Endodermal cell (in vitro differentiated cells): ENCODE data around the gene DAPK1. TPM values are rescaled to one million over a fixed set of nuclear protein-coding genes. Genes with fewer than 3 reads are reported as not detected.

Source experiments
- DNase-seq: peaks from one replicate; pipeline ENCODE4 v3.0.0-alpha.2; 2017
- H3K27ac ChIP-seq: 2 replicates; pipeline ENCODE4 v1.5.1; 2013; ENCODE audit warnings: mild to moderate bottlenecking, low read depth, low read length, moderate library complexity
- H3K27me3 ChIP-seq: 2 replicates; pipeline ENCODE4 v1.6.1; 2013; ENCODE audit warnings: mild to moderate bottlenecking, low read length, moderate library complexity; ENCODE audit not compliant: insufficient read depth, control insufficient read depth, poor library complexity, severe bottlenecking
- H3K36me3 ChIP-seq: 2 replicates; pipeline ENCODE4 v1.7.0; 2013; ENCODE audit warnings: mild to moderate bottlenecking, low read length, moderate library complexity; ENCODE audit not compliant: control insufficient read depth, insufficient read depth
- H3K4me1 ChIP-seq: one replicate; pipeline ENCODE4 v1.7.0; 2013; ENCODE audit warnings: low read length; ENCODE audit not compliant: control insufficient read depth, insufficient read depth
- H3K4me3 ChIP-seq: 2 replicates; pipeline ENCODE4 v1.5.1; 2013; ENCODE audit warnings: mild to moderate bottlenecking, low read length, moderate library complexity
- H3K9ac ChIP-seq: 2 replicates; pipeline ENCODE4 v1.6.1; 2013; ENCODE audit warnings: mild to moderate bottlenecking, low read length, moderate library complexity; ENCODE audit not compliant: poor library complexity, severe bottlenecking; ENCODE audit errors: extremely low read depth
- H3K9me3 ChIP-seq: 2 replicates; pipeline ENCODE4 v1.6.1; 2013; ENCODE audit warnings: mild to moderate bottlenecking, low read length, moderate library complexity; ENCODE audit not compliant: control insufficient read depth
- H3K27ac Mint-ChIP-seq: 2 replicates; pipeline ENCODE4 v1.8.0; 2020; ENCODE audit warnings: mixed read lengths
- H3K27me3 Mint-ChIP-seq: 2 replicates; pipeline ENCODE4 v1.8.0; 2021; ENCODE audit warnings: mild to moderate bottlenecking, mixed read lengths; ENCODE audit not compliant: insufficient read depth
- H3K36me3 Mint-ChIP-seq: 2 replicates; pipeline ENCODE4 v1.8.0; 2020; ENCODE audit warnings: low read depth, mixed read lengths
- H3K4me1 Mint-ChIP-seq: 2 replicates; pipeline ENCODE4 v1.8.0; 2020; ENCODE audit warnings: mixed read lengths
- H3K4me3 Mint-ChIP-seq: 2 replicates; pipeline ENCODE4 v1.8.0; 2020; ENCODE audit warnings: mild to moderate bottlenecking, moderate library complexity, mixed read lengths
- H3K9me3 Mint-ChIP-seq: 2 replicates; pipeline ENCODE4 v1.8.0; 2020; ENCODE audit warnings: mild to moderate bottlenecking, mixed read lengths
- CTCF ChIP-seq: fragments of 200-600 bp; sonication (generic); conservative IDR thresholded peaks from 2 replicates; pipeline ENCODE4 v1.5.0; 2021; ENCODE audit warnings: antibody characterized with exemption, mild to moderate bottlenecking
- WGBS, 2 experiments: methylation state at CpG; one replicate each; pipeline versions ENCODE4 v1.1.5 to v1.1.7; 2013; ENCODE audit warnings: missing lambda C conversion rate in 2 of 2, mixed read lengths in 1 of 2; ENCODE audit not compliant: insufficient coverage in 1 of 2, insufficient read length in 1 of 2; 5-methylcytosine and 5-hydroxymethylcytosine counted together
- total RNA-seq, 2 donors: library from RNA; stranded (reverse); fragmentation: NEBNext Ultra II Directional in 1 of 2; extraction: Animal tissue kit (Norgen Biotek cat#: 25700) in 1 of 2; gene quantifications; 2 replicates in 1 of 2; 3 replicates in 1 of 2; pipeline ENCODE4 v1.2.1, GENCODE V29; 2021

The DAPK1 gene
- total RNA-seq, 2 donors from 2014 or later, result 117 to 139 TPM

- DNase-seq, result no peak
- H3K4me3 ChIP-seq, result no peak overlapping the region
- peaks cover 8% of the 10 kb centered on the region for H3K9me3 ChIP-seq
- Mint-ChIP-seq H3K27ac (no peak overlapping the region), H3K27me3 (no peaks in the 10 kb centered on the region), H3K4me1 (no peaks in the 10 kb centered on the region), H3K4me3 (no peak overlapping the region), H3K36me3 (no peaks in the 10 kb centered on the region), H3K9me3 (peaks cover 18% of the 10 kb centered on the region)
- H3K36me3 ChIP-seq, result no peaks in the 10 kb centered on the region
- H3K27me3 ChIP-seq, result no peaks in the 10 kb centered on the region
- H3K9ac ChIP-seq, result no peak overlapping the region
- 89% methylated on average over 1 to 4 of the region's 4 CpGs for WGBS, 2 experiments
- TF ChIP-seq CTCF, result no peak
- no peak overlapping the region for H3K27ac ChIP-seq
- H3K4me1 ChIP-seq, result no peaks in the 10 kb centered on the region
Observed at GRCh38 chr9:87746186-87746585, 248.5 kb downstream of the DAPK1 start.

GRCh38 chr9:87748881-87749280 is 251.2 kb downstream of the DAPK1 start:
- H3K4me1 ChIP-seq, result no peaks in the 10 kb centered on the region
- no peak for TF ChIP-seq CTCF
- Mint-ChIP-seq H3K9me3 (peaks cover 12% of the 10 kb centered on the region), H3K4me3 (no peak overlapping the region), H3K27ac (no peak overlapping the region), H3K27me3 (no peaks in the 10 kb centered on the region), H3K36me3 (no peaks in the 10 kb centered on the region), H3K4me1 (no peaks in the 10 kb centered on the region)
- no peak overlapping the region for H3K27ac ChIP-seq
- no peak overlapping the region for H3K4me3 ChIP-seq
- peaks cover 10% of the 10 kb centered on the region for H3K9me3 ChIP-seq
- no peaks in the 10 kb centered on the region for H3K36me3 ChIP-seq
- WGBS, 2 experiments, result 100% methylated on average over 1 of the region's 1 CpG; no CpG with 5 or more reads in 1 of the 2 experiments
- no peak overlapping the region for H3K9ac ChIP-seq
- no peaks in the 10 kb centered on the region for H3K27me3 ChIP-seq
- DNase-seq, result no peak

- H3K4me1 ChIP-seq, result no peaks in the 10 kb centered on the region
- Mint-ChIP-seq H3K36me3 (no peaks in the 10 kb centered on the region), H3K27ac (no peak overlapping the region), H3K4me1 (no peaks in the 10 kb centered on the region), H3K4me3 (no peak overlapping the region), H3K27me3 (no peaks in the 10 kb centered on the region), H3K9me3 (peaks cover 8% of the 10 kb centered on the region)
- H3K4me3 ChIP-seq, result no peak overlapping the region
- H3K9ac ChIP-seq, result no peak overlapping the region
- WGBS, 2 experiments, result 79 to 100% methylated on average over 1 to 5 of the region's 5 CpGs
- H3K27me3 ChIP-seq, result no peaks in the 10 kb centered on the region
- H3K9me3 ChIP-seq, result peaks cover 11% of the 10 kb centered on the region
- no peak for DNase-seq
- H3K36me3 ChIP-seq, result no peaks in the 10 kb centered on the region
- no peak overlapping the region for H3K27ac ChIP-seq
- TF ChIP-seq CTCF, result no peak
Observed at GRCh38 chr9:87749335-87750035, 251.8 kb downstream of the DAPK1 start.
